Upper lobe of left lung (tissue), 6 donors: Measurements from ENCODE around the gene MORF4L1. TPM values are rescaled to one million over a fixed set of nuclear protein-coding genes. Genes with fewer than 3 reads are reported as not detected.

ENCODE experiments used
- ATAC-seq, 2 donors: fragments of 200-7000 bp; cut with Tn5 transposase; one replicate each; pipeline ENCODE4 v1.9.1; 2022; ENCODE audit warnings: mild to moderate bottlenecking in 2 of 2, moderate library complexity in 2 of 2; ENCODE audit not compliant: low FRiP score in 2 of 2
- DNase-seq, 2 donors: peaks; one replicate each; pipeline ENCODE4 v3.0.0-alpha.2; 2019 to 2020
- H3K27ac ChIP-seq, 4 donors: fragments of 200-600 bp; sonication (generic); one replicate each; pipeline ENCODE4 v1.5.1; 2016 to 2019
- H3K27me3 ChIP-seq, 4 donors: fragments of 200-600 bp; sonication (generic); one replicate each; pipeline ENCODE4 v1.5.1; 2017 to 2019
- H3K36me3 ChIP-seq, 4 donors: fragments of 200-600 bp; sonication (generic); one replicate each; pipeline ENCODE4 v1.5.1; 2016 to 2019
- H3K4me1 ChIP-seq, 4 donors: fragments of 200-600 bp; sonication (generic); one replicate each; pipeline ENCODE4 v1.5.1; 2018 to 2019
- H3K4me3 ChIP-seq, 4 donors: fragments of 200-600 bp; sonication (generic); one replicate each; pipeline ENCODE4 v1.5.1; 2017 to 2019; ENCODE audit warnings: mild to moderate bottlenecking in 2 of 4, moderate library complexity in 1 of 4
- H3K9me3 ChIP-seq, 4 donors: fragments of 200-600 bp; sonication (generic); one replicate each; pipeline ENCODE4 v1.5.1; 2018 to 2019
- EP300 ChIP-seq, 4 donors: sonication (generic); formaldehyde crosslinking; IDR thresholded peaks; one replicate each; pipeline ENCODE4 v1.5.1; 2017; ENCODE audit warnings: antibody characterized with exemption in 4 of 4, control low read depth in 2 of 4
- POLR2A ChIP-seq, 4 donors: fragments of 450-650 bp; IDR thresholded peaks; one replicate each; pipeline ENCODE4 v1.5.1; 2016 to 2017; ENCODE audit warnings: antibody characterized with exemption in 4 of 4, mild to moderate bottlenecking in 2 of 4
- POLR2AphosphoS5 ChIP-seq, 2 donors: sonication (generic); formaldehyde crosslinking; IDR thresholded peaks; one replicate each; pipeline ENCODE4 v1.5.1; 2017; ENCODE audit warnings: antibody characterized with exemption in 2 of 2
- WGBS, 2 donors: methylation state at CpG; one replicate each; pipeline ENCODE4 v1.1.5; 2017 to 2018; 5-methylcytosine and 5-hydroxymethylcytosine counted together
- total RNA-seq, 6 donors: library from RNA; depleted of rRNA in 4 of 6; stranded (reverse); fragments of >200 nt in 4 of 6; gene quantifications; one replicate each; pipeline versions ENCODE4 v1.1.0 to v1.2.1, GENCODE V29; 2016 to 2021
- TF ChIP-seq, protein P1 (sequence below), 6 experiments: fragments of 450-650 bp in 4 of 6; fragments of 200-600 bp in 2 of 6; sonication (generic) in 2 of 6; IDR thresholded peaks; one replicate each; pipeline ENCODE4 v1.5.1; 2016 to 2019; ENCODE audit warnings: antibody characterized with exemption in 6 of 6
- donor health status: DM: no; HTN: no; CAD: no; lungs with moderate emphysema.
- donor health status: DM: no; HTN: yes; CAD: no; lungs with severe emphysema.

MORF4L1 gene
- total RNA-seq, 6 donors from 2014 or later, result 202 to 462 (median 292) TPM

GRCh38 chr15:78921940-78922339 is 49.2 kb downstream of the MORF4L1 start:
- ATAC-seq (no peak), DNase-seq (peak in 1 of 2 donors; percentile 60)
- Histone ChIP-seq H3K4me3 (no peak overlapping the region), H3K36me3 (peaks cover 41 to 89% (median 75%) of the 10 kb centered on the region in 4 donors), H3K27me3 (no peaks in the 10 kb centered on the region), H3K9me3 (no peaks in the 10 kb centered on the region), H3K27ac (no peak overlapping the region), H3K4me1 (peaks cover 4 to 17% (median 8%) of the 10 kb centered on the region in 4 donors)
- 87 to 88% methylated on average over 14 of the region's 14 CpGs for WGBS, 2 donors
- no peak for TF ChIP-seq EP300 (IDR thresholded peaks at IDR 0.05)
- TF ChIP-seq POLR2A (IDR thresholded peaks at IDR 0.05), result no peak
- TF ChIP-seq POLR2AphosphoS5 (IDR thresholded peaks at IDR 0.05), result no peak
- TF ChIP-seq, protein P1, sequence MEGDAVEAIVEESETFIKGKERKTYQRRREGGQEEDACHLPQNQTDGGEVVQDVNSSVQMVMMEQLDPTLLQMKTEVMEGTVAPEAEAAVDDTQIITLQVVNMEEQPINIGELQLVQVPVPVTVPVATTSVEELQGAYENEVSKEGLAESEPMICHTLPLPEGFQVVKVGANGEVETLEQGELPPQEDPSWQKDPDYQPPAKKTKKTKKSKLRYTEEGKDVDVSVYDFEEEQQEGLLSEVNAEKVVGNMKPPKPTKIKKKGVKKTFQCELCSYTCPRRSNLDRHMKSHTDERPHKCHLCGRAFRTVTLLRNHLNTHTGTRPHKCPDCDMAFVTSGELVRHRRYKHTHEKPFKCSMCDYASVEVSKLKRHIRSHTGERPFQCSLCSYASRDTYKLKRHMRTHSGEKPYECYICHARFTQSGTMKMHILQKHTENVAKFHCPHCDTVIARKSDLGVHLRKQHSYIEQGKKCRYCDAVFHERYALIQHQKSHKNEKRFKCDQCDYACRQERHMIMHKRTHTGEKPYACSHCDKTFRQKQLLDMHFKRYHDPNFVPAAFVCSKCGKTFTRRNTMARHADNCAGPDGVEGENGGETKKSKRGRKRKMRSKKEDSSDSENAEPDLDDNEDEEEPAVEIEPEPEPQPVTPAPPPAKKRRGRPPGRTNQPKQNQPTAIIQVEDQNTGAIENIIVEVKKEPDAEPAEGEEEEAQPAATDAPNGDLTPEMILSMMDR (IDR thresholded peaks at IDR 0.05), result no peak

- TF ChIP-seq POLR2A (IDR thresholded peaks at IDR 0.05) (no peak), POLR2AphosphoS5 (IDR thresholded peaks at IDR 0.05) (no peak), EP300 (IDR thresholded peaks at IDR 0.05) (no peak)
- TF ChIP-seq, protein P1 (IDR thresholded peaks at IDR 0.05), result no peak
- whole genome bisulfite sequencing, 2 donors, result 82 to 91% methylated on average over 6 to 7 of the region's 7 CpGs
- ATAC-seq, result no peak
- peaks cover 3 to 16% (median 4%) of the 10 kb centered on the region in 4 donors for H3K4me1 ChIP-seq
- H3K27me3 ChIP-seq, result no peaks in the 10 kb centered on the region
- DNase-seq, result no peak
- H3K9me3 ChIP-seq, result no peaks in the 10 kb centered on the region
- no peak overlapping the region for H3K4me3 ChIP-seq
- peaks cover 42 to 95% (median 81%) of the 10 kb centered on the region in 4 donors for H3K36me3 ChIP-seq
- peak overlapping the region in 1 of 4 donors; percentile 23 for H3K27ac ChIP-seq
Observed at GRCh38 chr15:78922527-78922926, 49.8 kb downstream of the MORF4L1 start.

- H3K27ac ChIP-seq, result peak overlapping the region in 1 of 4 donors; percentile 23
- WGBS, 2 donors, result 71 to 74% methylated on average over 7 of the region's 7 CpGs
- TF ChIP-seq EP300 (IDR thresholded peaks at IDR 0.05) (no peak), POLR2AphosphoS5 (IDR thresholded peaks at IDR 0.05) (no peak), POLR2A (IDR thresholded peaks at IDR 0.05) (no peak)
- TF ChIP-seq, protein P1 (IDR thresholded peaks at IDR 0.05), result no peak
- H3K36me3 ChIP-seq, result peaks cover 47 to 95% (median 86%) of the 10 kb centered on the region in 4 donors
- peaks cover 0 to 15% (median under 1%) of the 10 kb centered on the region in 4 donors for H3K4me1 ChIP-seq
- H3K4me3 ChIP-seq, result no peak overlapping the region
- no peak for DNase-seq
- H3K9me3 ChIP-seq, result no peaks in the 10 kb centered on the region
- no peaks in the 10 kb centered on the region for H3K27me3 ChIP-seq
- ATAC-seq, result no peak
Observed at GRCh38 chr15:78923015-78923414, 50.3 kb downstream of the MORF4L1 start.

DNA sequence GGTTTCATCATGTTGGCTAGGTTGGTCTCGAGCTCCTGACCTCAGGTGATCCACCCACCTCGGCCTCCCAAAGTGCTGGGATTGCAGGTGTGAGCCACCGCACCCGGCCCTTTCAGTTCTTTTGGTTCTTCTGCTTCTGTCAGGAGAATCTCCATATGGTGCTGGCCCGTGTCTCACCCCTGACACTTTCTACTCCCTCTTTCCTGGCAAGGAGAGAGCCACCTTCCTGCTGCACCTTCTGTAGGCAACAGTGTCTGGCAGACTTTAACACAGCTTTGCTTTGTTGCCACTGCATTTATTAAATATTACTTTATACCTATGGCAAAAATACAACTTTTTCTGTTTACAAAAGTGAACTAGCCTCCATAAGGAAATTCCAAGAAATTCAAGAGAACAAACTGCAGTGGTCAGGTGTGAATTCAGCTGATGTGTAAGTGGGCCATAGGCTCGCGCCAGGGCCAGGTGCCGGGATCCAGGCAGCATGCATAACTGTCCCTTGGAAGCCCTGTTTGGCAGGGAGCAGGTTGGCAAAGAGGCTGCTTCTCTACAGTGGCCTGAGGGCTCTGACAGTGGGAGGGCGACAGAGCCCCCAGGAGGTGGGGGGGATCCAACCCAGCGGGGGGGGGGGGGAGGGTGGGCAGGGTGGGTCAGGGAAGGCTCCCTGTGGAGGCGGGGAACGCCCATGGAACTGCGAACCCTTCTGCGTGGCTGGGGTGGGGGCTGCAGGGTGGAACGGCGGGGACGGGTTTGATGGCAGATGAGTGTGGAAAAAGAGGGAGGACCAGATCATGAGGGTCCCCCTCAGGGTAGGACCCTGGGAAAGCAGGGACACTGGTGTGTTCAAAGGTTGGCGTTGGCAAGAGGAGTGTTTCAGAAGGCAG is 51.0 kb downstream of the MORF4L1 start:
- TF ChIP-seq EP300 (IDR thresholded peaks at IDR 0.05), result no peak
- TF ChIP-seq POLR2A (IDR thresholded peaks at IDR 0.05), result no peak
- TF ChIP-seq, protein P1 (IDR thresholded peaks at IDR 0.05), result no peak
- TF ChIP-seq POLR2AphosphoS5 (IDR thresholded peaks at IDR 0.05), result no peak
- DNase-seq (no peak), ATAC-seq (no peak)
- Histone ChIP-seq H3K36me3 (peaks cover 48 to 92% (median 86%) of the 10 kb centered on the region in 4 donors), H3K9me3 (no peaks in the 10 kb centered on the region), H3K4me3 (no peak overlapping the region), H3K27me3 (no peaks in the 10 kb centered on the region), H3K27ac (peak overlapping the region in 1 of 4 donors; percentile 15), H3K4me1 (peaks cover 0 to 15% (median 0%) of the 10 kb centered on the region in 4 donors)
- 90 to 94% methylated on average over 18 of the region's 18 CpGs for WGBS, 2 donors
